PC-3 (cell line): Measurements from ENCODE around the gene COL1A2.

Experiments used
- EZH2 ChIP-seq: fragments of 300-600 bp; sonication (generic); IDR thresholded peaks from one replicate; pipeline ENCODE4 v1.6.1; 2017; ENCODE audit warnings: antibody characterized with exemption, mild to moderate bottlenecking, low read length; ENCODE audit not compliant: unreplicated experiment
- EZH2phosphoT487 ChIP-seq: fragments of 300-600 bp; sonication (generic); IDR thresholded peaks from 2 replicates; pipeline ENCODE4 v1.6.1; 2018; ENCODE audit warnings: mild to moderate bottlenecking, antibody characterized with exemption, low read length, borderline replicate concordance

- TF ChIP-seq EZH2 (no peak), EZH2phosphoT487 (no peak)
These were observed 26.7 kb upstream of the COL1A2 start for GRCh38 chr7:94367949-94368348.
